ENCODE data around the gene SLC25A46. TPM values are rescaled to one million over a fixed set of nuclear protein-coding genes. Genes with fewer than 3 reads are reported as not detected.

Gene SLC25A46
- total and polyA plus RNA-seq, 9 of the 15 experiments (the other 6 are each of a cell fraction or from before 2014, with no cell fraction given) = 7.8 to 47.3 (median 31.8) TPM

- H3K4me3 ChIP-seq = peak overlapping the region; percentile 34
- DNase-seq (ENCODE audit: extremely low read depth in 1 of 4, low spot score in 3 of 4) = peak; percentile 12 to 22 (median 12)
- no peaks in the 10 kb centered on the region for H3K4me1 ChIP-seq (replicated peaks in 1 of 2; ENCODE audit: control insufficient read depth in 2 of 2, insufficient read depth in 2 of 2, low read length in 2 of 2)
- peak overlapping the region; percentile 78 for H3K4me2 ChIP-seq (ENCODE audit: insufficient read depth, low read length)
- H3K27me3 ChIP-seq (ENCODE audit: control insufficient read depth in 2 of 2, insufficient read depth in 2 of 2, low read length in 2 of 2) = no peaks in the 10 kb centered on the region
- BruUV-seq (replicated peaks) = no TSS peak
- H2AFZ ChIP-seq (ENCODE audit: low read depth, low read length) = peak overlapping the region; percentile 98
- 7% methylated on average over 5 of the region's 5 CpGs for WGBS (ENCODE audit: insufficient coverage, low coverage, missing lambda C conversion rate)
- no peaks in the 10 kb centered on the region for H3K9me3 ChIP-seq (replicated peaks; ENCODE audit: control insufficient read depth, insufficient read depth, low read depth, low read length)
- no peaks in the 10 kb centered on the region for H3K79me2 ChIP-seq (ENCODE audit: control insufficient read depth, insufficient read depth, low read length)
- no peaks in the 10 kb centered on the region for H4K20me1 ChIP-seq (replicated peaks; ENCODE audit: control insufficient read depth, insufficient read depth, low read length)
- in situ Hi-C loops (cut with MboI) (loop anchor here (25.0 kb wide), 1 partner anchor 385 kb away; no protein-coding TSS in a partner anchor), intact Hi-C loops (cut with micrococcal nuclease) (no loop called here)
- no peak overlapping the region for H3K27ac ChIP-seq (ENCODE audit: extremely low read depth, low read depth, low read length)
- ATAC-seq = peak; percentile 83
- FAIRE-seq = no peak
- H3K36me3 ChIP-seq (ENCODE audit: control insufficient read depth, insufficient read depth, low read length) = no peaks in the 10 kb centered on the region
- H3K9ac ChIP-seq (ENCODE audit: insufficient read depth in 1 of 2, low read depth in 2 of 2, low read length in 2 of 2) = peak overlapping the region in 1 of 2 experiments; percentile 13; a peak in 1 of 4 replicates
- TF ChIP-seq FOXK2 (conservative IDR thresholded peaks at IDR 0.05 in 1 of 2, IDR thresholded peaks at IDR 0.05 in 1 of 2; ENCODE audit: low read depth in 2 of 2) (peak; percentile 38 to 69; a peak in 2 of 4 replicates), TSHZ1 (CRISPR knock-in tag; IDR thresholded peaks at IDR 0.05) (no peak), FOXA3 (CRISPR knock-in tag; conservative IDR thresholded peaks at IDR 0.05 in 1 of 2, IDR thresholded peaks at IDR 0.05 in 1 of 2) (peak; percentile 88 to 90), RAD21 (CRISPR knock-in tag; conservative IDR thresholded peaks at IDR 0.05 in 1 of 2, IDR thresholded peaks at IDR 0.05 in 1 of 2) (peak in 1 of 2 experiments; percentile 27; a peak in 1 of 4 replicates)
- TF ChIP-seq, protein P1, sequence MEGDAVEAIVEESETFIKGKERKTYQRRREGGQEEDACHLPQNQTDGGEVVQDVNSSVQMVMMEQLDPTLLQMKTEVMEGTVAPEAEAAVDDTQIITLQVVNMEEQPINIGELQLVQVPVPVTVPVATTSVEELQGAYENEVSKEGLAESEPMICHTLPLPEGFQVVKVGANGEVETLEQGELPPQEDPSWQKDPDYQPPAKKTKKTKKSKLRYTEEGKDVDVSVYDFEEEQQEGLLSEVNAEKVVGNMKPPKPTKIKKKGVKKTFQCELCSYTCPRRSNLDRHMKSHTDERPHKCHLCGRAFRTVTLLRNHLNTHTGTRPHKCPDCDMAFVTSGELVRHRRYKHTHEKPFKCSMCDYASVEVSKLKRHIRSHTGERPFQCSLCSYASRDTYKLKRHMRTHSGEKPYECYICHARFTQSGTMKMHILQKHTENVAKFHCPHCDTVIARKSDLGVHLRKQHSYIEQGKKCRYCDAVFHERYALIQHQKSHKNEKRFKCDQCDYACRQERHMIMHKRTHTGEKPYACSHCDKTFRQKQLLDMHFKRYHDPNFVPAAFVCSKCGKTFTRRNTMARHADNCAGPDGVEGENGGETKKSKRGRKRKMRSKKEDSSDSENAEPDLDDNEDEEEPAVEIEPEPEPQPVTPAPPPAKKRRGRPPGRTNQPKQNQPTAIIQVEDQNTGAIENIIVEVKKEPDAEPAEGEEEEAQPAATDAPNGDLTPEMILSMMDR (IDR thresholded peaks at IDR 0.05 in 2 of 3, conservative IDR thresholded peaks at IDR 0.05 in 1 of 3; ENCODE audit: insufficient read depth in 2 of 3, low read depth in 1 of 3, low read length in 3 of 3) = peak in 2 of 3 experiments; percentile 30 to 40; a peak in 2 of 6 replicates
- H3K9me1 ChIP-seq (ENCODE audit: control insufficient read depth, insufficient read depth, low read length) = no peaks in the 10 kb centered on the region
- POLR2A ChIA-PET = interaction anchor here (0.6 kb wide), 1 partner anchor 1110 kb away, joined by 4 read pairs; no protein-coding TSS in a partner anchor
- CTCF ChIA-PET (ENCODE audit: low intra/inter-chr PET ratio) = no interaction called here
These were observed 11.8 kb upstream of the SLC25A46 start for GRCh38 chr5:110727025-110727314.

Measured in K562 (cell line).